Stimulated activated naive CD8-positive, alpha-beta T cell treated with anti-CD3 and anti-CD28 coated beads, Interleukin-15, amount 100 ng/mL, for 72 hours (primary cell): ENCODE data around the gene SEMA3E.

Experiments
- ATAC-seq: fragments of 150-1000 bp; cut with Tn5 transposase; 2 replicates; pipeline ENCODE4 v1.10.0; 2021; ENCODE audit warnings: mild to moderate bottlenecking, moderate library complexity
- DNase-seq, 2 donors: peaks; one replicate each; pipeline ENCODE4 v3.0.0; 2021 to 2022
- H3K27ac Mint-ChIP-seq, 2 donors: one replicate each; pipeline ENCODE4 v1.8.0; 2022; ENCODE audit warnings: mild to moderate bottlenecking in 2 of 2, mixed read lengths in 2 of 2, moderate library complexity in 2 of 2
- H3K27me3 Mint-ChIP-seq: one replicate; pipeline ENCODE4 v1.8.0; 2022; ENCODE audit warnings: mixed read lengths
- H3K4me1 Mint-ChIP-seq: one replicate; pipeline ENCODE4 v1.8.0; 2022; ENCODE audit warnings: mild to moderate bottlenecking, mixed read lengths
- H3K4me3 Mint-ChIP-seq, 2 donors: one replicate each; pipeline ENCODE4 v1.8.0; 2022; ENCODE audit warnings: mild to moderate bottlenecking in 2 of 2, mixed read lengths in 2 of 2, moderate library complexity in 1 of 2
- H3K9me3 Mint-ChIP-seq, 2 donors: one replicate each; pipeline ENCODE4 v1.8.0; 2022; ENCODE audit warnings: mixed read lengths in 2 of 2

SEMA3E gene

DNA sequence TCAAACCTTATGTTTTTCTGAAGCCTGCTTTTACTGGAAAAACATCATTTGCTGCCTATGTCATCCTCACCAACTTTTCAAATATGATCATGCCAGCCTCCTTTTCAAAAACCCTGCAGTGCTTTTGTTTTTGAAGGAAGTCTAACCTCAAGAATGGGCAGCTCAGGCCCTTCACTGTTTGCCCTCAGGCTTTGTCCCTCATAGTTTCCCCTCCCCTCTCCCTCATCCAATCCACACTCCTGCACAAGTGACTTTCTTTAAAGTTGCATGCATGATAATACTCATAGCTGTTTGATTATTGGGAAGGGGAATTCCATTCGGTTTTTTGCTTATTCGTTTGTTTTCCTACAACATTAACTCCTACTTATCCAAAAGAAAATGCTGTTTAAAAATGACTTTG is 219.4 kb downstream of the SEMA3E start:
- no peaks in the 10 kb centered on the region for H3K4me1 Mint-ChIP-seq
- H3K27me3 Mint-ChIP-seq: no peaks in the 10 kb centered on the region
- H3K4me3 Mint-ChIP-seq: no peak overlapping the region
- no peak overlapping the region for H3K27ac Mint-ChIP-seq
- ATAC-seq (no peak), DNase-seq (no peak)
- no peaks in the 10 kb centered on the region for H3K9me3 Mint-ChIP-seq

DNA sequence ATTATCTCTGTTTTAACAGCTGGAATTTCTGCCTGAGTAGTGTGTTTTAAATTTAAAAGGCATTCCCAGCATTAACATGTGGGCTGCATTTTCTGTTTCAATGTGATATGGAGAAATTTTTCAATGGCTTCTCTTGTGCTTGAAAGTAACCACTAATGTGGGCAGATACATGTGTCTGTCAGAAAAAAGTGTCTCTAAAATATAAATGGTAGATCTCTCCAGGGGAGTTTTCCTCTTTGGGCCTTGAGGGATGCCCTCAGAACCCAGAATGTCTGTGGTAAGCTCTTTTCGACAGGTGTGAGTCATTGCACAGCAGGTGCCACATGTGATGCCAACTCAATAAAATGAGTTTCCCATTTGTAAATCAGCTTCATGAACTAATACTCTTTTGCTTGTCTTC is 221.1 kb downstream of the SEMA3E start:
- Mint-ChIP-seq H3K4me1 (no peaks in the 10 kb centered on the region), H3K27me3 (no peaks in the 10 kb centered on the region), H3K27ac (no peak overlapping the region), H3K9me3 (no peaks in the 10 kb centered on the region), H3K4me3 (no peak overlapping the region)
- DNase-seq (no peak), ATAC-seq (no peak)

- Mint-ChIP-seq H3K4me3 (no peak overlapping the region), H3K4me1 (no peaks in the 10 kb centered on the region), H3K27me3 (no peaks in the 10 kb centered on the region)
Observed at GRCh38 chr7:83426325-83426724, 222.6 kb downstream of the SEMA3E start.

DNA sequence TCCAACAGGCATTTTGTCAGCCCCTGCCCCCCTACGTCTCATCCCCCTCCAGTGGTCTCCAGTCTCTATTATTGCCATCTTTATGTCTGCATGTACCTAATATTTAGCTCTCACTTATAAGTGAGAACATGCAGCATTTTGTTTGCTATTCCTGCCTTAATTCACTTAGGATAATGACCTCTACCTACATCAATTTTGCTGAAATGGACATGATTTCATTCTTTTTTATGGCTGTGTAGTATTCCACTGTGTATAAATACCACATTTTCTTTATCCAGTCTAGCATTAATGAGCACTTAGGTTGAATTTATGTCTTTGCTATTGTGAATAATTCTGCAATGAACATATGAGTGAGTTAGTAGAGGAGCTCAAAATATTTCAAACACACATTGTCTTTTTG is 229.9 kb downstream of the SEMA3E start:
- peaks cover 0 to 7% of the 10 kb centered on the region in 2 donors for H3K9me3 Mint-ChIP-seq
- no peak overlapping the region for H3K27ac Mint-ChIP-seq
- H3K27me3 Mint-ChIP-seq: no peaks in the 10 kb centered on the region
- no peak overlapping the region for H3K4me3 Mint-ChIP-seq
- no peak for ATAC-seq
- H3K4me1 Mint-ChIP-seq: no peaks in the 10 kb centered on the region
- DNase-seq: no peak

More at GRCh38 chr7:83426325-83426724, 222.6 kb downstream of the SEMA3E start:
- Mint-ChIP-seq H3K27ac (no peak overlapping the region), H3K9me3 (no peaks in the 10 kb centered on the region)
- no peak for DNase-seq
- ATAC-seq: no peak

DNA sequence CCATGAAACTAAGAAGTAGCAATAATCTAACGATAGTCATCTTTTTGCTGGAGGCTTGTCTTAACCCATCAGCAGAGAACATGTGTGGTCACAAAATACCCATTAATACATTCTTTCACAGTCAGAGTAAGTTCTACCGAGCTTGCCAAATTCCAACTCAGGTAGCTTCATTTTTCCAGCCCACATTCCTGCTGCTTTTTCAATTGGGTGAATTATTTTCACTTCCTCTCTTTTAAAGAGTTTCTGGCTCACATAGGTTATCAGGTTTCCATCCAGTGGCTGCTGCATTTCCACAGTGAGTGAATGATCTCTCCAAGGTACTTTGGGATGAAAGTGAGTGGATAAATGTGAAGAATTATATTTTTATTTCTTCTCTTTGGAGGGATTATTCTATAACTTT is 233.1 kb downstream of the SEMA3E start:
- no peaks in the 10 kb centered on the region for H3K4me1 Mint-ChIP-seq

DNA sequence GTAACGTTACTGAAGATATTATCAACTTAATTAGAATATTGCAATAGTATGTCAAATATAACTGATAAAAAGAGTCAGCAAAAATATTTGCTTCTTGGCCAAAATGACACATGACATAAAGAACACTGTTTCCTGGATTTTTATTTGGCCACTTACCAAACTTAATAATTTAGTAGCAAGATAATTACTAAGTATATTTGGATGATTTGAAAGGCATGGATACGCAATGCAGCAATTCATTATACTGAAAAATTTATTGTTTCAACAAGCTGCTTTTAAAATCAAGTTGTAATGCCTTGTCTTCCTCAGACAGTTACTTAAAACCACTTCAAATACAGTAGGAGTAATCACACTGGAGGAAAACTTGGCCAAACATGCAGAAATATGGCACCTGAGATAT is 234.0 kb downstream of the SEMA3E start:
- H3K27me3 Mint-ChIP-seq: no peaks in the 10 kb centered on the region
- ATAC-seq (no peak), DNase-seq (no peak)
- H3K4me3 Mint-ChIP-seq: no peak overlapping the region
- no peak overlapping the region for H3K27ac Mint-ChIP-seq
- H3K4me1 Mint-ChIP-seq: no peaks in the 10 kb centered on the region
- H3K9me3 Mint-ChIP-seq: peaks cover 0 to 6% of the 10 kb centered on the region in 2 donors

More for the DNA sequence above, 233.1 kb downstream of the SEMA3E start:
- Mint-ChIP-seq H3K9me3 (peaks cover 0 to 7% of the 10 kb centered on the region in 2 donors), H3K4me3 (no peak overlapping the region), H3K27me3 (no peaks in the 10 kb centered on the region), H3K27ac (no peak overlapping the region)
- ATAC-seq (no peak), DNase-seq (no peak)

DNA sequence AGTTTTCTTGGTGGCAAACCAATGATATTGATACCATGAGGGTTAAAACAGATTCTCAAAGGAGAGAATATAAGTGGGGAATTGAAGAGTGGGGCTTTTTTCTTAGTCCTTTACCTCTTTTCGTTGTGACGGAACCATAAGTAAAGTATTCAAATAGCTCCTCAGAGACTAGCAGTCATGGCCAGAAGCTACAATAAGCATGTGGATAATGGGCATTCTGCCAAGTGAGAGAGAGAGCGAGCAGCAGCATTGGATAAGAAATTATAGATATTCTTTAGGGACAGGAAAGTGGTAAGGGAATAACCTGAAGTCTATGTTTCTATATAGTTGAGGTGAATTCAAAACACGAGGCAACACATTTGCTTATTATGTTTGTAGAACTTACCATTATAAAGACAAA is 235.1 kb downstream of the SEMA3E start:
- no peak for ATAC-seq
- no peak for DNase-seq
- Mint-ChIP-seq H3K4me3 (no peak overlapping the region), H3K9me3 (no peaks in the 10 kb centered on the region), H3K27ac (no peak overlapping the region), H3K27me3 (no peaks in the 10 kb centered on the region), H3K4me1 (no peaks in the 10 kb centered on the region)

- H3K4me1 Mint-ChIP-seq: no peaks in the 10 kb centered on the region
- H3K27me3 Mint-ChIP-seq: no peaks in the 10 kb centered on the region
- no peak overlapping the region for H3K27ac Mint-ChIP-seq
- no peak for ATAC-seq
- H3K9me3 Mint-ChIP-seq: no peaks in the 10 kb centered on the region
- no peak for DNase-seq
- H3K4me3 Mint-ChIP-seq: no peak overlapping the region
Observed at GRCh38 chr7:83413424-83413823, 235.5 kb downstream of the SEMA3E start.

GRCh38 chr7:83410989-83411591 is 237.8 kb downstream of the SEMA3E start:
- H3K4me3 Mint-ChIP-seq: no peak overlapping the region
- H3K9me3 Mint-ChIP-seq: no peaks in the 10 kb centered on the region
- no peaks in the 10 kb centered on the region for H3K27me3 Mint-ChIP-seq
- DNase-seq (no peak), ATAC-seq (no peak)
- no peaks in the 10 kb centered on the region for H3K4me1 Mint-ChIP-seq
- no peak overlapping the region for H3K27ac Mint-ChIP-seq

DNA sequence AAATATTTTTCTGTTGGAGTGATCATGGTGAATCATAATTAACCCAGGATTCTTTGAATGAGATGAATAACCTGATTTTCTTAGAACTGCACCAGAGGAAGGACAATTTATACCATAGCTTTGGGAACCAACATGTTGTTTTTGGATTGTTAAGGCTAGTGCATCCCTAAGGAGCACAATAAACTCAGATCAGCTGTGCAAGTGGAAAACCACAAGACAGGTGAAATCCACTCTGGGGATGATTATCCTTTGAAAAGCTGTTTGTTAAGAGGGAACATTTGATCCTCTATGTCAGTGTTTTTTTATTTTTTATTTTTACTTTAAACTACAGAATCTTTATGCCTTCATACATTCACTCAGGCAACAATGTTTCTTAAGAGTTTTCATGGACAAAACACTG is 254.2 kb downstream of the SEMA3E start:
- H3K4me3 Mint-ChIP-seq: no peak overlapping the region
- no peak overlapping the region for H3K27ac Mint-ChIP-seq
- no peak for ATAC-seq
- DNase-seq: no peak
- H3K4me1 Mint-ChIP-seq: no peaks in the 10 kb centered on the region
- H3K27me3 Mint-ChIP-seq: no peaks in the 10 kb centered on the region
- H3K9me3 Mint-ChIP-seq: no peaks in the 10 kb centered on the region

DNA sequence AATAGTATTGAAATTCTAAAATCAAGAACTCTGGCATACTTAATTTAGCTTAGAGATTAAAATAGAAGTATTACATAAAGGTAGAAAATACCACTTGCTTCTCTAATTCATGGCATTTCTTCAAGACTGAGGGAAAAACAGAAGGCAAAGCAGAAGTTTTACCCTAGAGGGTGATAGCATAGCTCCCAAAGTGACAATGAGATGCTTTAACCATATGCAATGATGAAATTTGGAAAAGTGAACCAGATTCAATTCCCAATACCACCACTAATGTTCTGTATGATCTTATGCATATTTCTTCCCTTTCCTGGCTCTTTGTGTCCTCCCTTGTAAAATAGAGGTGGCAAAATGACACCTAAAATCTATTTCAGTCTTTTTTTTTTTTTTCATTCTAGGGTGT is 260.5 kb downstream of the SEMA3E start:
- Mint-ChIP-seq H3K27ac (no peak overlapping the region), H3K27me3 (no peaks in the 10 kb centered on the region), H3K9me3 (peaks cover 0 to 5% of the 10 kb centered on the region in 2 donors), H3K4me1 (no peaks in the 10 kb centered on the region), H3K4me3 (no peak overlapping the region)
- DNase-seq (no peak), ATAC-seq (no peak)

DNA sequence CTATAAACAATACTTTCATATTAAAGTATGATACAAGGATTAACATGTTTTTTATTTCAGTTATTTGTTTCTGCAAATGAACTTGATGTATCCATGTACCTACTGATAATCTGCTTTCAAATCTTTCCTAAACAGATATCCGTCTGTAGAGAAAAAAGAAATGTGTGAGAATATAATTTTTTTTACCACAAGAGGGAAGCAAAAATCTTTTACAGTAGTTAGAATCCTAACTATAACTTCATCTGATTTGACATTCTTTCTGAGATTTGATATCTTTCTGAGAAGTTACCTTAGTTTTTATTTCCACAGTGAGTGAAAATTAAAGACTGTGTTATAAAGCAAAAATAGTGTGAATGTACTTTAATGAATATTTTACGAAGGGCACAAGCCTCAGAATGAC is 282.3 kb downstream of the SEMA3E start:
- Mint-ChIP-seq H3K27me3 (no peaks in the 10 kb centered on the region), H3K4me1 (no peaks in the 10 kb centered on the region), H3K27ac (no peak overlapping the region), H3K9me3 (no peaks in the 10 kb centered on the region), H3K4me3 (no peak overlapping the region)
- no peak for ATAC-seq
- no peak for DNase-seq

DNA sequence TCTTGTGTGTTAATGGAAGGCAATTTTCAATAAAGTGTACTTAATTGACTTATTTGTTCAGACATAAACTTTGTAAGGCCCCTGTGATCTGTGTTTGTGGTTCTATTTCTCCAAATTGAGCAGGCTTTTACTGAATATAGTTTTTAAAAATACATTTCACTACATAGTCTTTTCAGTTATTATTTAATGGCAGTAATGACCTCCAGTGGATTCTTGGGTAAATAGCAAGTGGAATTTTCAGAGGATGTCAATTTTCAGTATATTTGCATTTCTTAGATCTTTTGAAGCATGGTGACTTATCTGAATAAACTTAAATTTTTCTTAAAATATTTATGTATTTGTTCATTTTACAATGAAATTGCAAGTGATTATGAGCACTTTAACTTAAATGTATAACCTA is 283.2 kb downstream of the SEMA3E start:
- Mint-ChIP-seq H3K4me3 (no peak overlapping the region), H3K9me3 (no peaks in the 10 kb centered on the region), H3K4me1 (no peaks in the 10 kb centered on the region), H3K27ac (no peak overlapping the region), H3K27me3 (no peaks in the 10 kb centered on the region)
- ATAC-seq (no peak), DNase-seq (no peak)

DNA sequence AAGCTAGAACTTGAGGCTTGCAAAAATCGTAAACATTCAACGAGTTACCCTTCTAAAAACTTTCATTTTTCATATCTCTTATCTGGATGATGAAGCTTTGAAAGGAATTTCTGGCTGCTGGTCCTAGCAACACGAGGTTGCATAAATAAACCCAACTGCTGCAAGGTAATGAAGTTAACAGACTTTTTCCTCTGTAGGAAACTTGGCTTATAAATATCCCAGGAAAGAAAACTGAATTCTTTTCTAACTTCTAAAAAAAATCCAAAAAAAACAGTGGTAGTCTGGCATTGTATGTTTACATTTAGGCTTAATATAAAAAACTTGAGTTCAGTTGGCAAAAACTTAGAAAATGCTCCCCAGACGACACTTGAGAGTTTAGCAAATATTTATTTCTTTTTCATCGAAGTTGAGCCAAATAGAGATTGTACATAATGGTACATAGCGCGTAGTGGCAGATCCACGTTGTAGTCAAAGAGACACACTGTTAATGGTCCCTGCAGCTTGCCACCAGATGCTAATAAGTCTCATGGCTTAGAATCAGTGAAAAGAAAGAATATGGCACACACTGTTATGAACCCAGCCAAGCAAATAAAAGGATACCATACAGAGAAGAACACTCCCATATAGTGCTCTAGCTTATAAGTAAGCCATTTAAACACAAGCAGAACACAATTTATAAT is 285.9 kb downstream of the SEMA3E start:
- ATAC-seq (no peak), DNase-seq (no peak)
- peaks cover 0 to 4% of the 10 kb centered on the region in 2 donors for H3K9me3 Mint-ChIP-seq
- no peak overlapping the region for H3K27ac Mint-ChIP-seq
- H3K27me3 Mint-ChIP-seq: no peaks in the 10 kb centered on the region
- no peaks in the 10 kb centered on the region for H3K4me1 Mint-ChIP-seq
- H3K4me3 Mint-ChIP-seq: no peak overlapping the region

GRCh38 chr7:83359108-83359507 is 289.8 kb downstream of the SEMA3E start:
- no peak overlapping the region for H3K27ac Mint-ChIP-seq
- ATAC-seq: no peak

GRCh38 chr7:83355143-83355542 is 293.8 kb downstream of the SEMA3E start:
- no peak for ATAC-seq
- Mint-ChIP-seq H3K4me3 (no peak overlapping the region), H3K9me3 (peaks cover 0 to 19% of the 10 kb centered on the region in 2 donors), H3K27me3 (no peaks in the 10 kb centered on the region), H3K4me1 (no peaks in the 10 kb centered on the region), H3K27ac (no peak overlapping the region)
- no peak for DNase-seq

More at GRCh38 chr7:83359108-83359507, 289.8 kb downstream of the SEMA3E start:
- no peak for DNase-seq
- H3K4me3 Mint-ChIP-seq: no peak overlapping the region
- H3K27me3 Mint-ChIP-seq: no peaks in the 10 kb centered on the region
- no peaks in the 10 kb centered on the region for H3K4me1 Mint-ChIP-seq
- H3K9me3 Mint-ChIP-seq: peaks cover 0 to 13% of the 10 kb centered on the region in 2 donors
